ENCODE data around the gene ATXN7L2.

ATXN7L2 gene

DNA sequence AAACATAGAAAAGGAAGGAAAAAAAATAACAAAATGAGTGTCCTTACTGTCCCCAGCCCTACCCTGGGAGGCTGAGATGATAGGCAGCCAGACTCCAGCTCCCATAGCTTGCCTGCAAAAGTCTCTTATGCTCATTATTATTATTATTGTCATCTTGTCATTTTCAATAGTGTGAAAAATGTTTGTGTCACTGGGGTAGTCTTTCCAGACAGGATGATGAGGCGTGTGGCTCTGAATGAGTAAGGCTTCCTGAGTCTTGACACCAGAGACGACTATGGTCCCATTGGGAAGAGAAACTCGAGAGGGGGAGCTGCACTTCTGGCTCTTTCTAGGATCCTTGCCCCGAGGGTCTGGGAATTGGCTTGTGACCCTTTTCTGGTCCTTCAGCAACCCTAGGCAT lies 9.1 kb downstream of the ATXN7L2 start:
- H3K4ac ChIP-seq (ENCODE audit: low read depth, low read length), result no peak overlapping the region
- H2BK5ac ChIP-seq (ENCODE audit: low read depth, low read length, poor library complexity), result no peak overlapping the region
- no peak overlapping the region for H3K9ac ChIP-seq (ENCODE audit: low read length)
- no peak overlapping the region for H3K14ac ChIP-seq (ENCODE audit: low read length)
- H3K9me3 ChIP-seq (ENCODE audit: insufficient read depth, low read depth, low read length), result no peaks in the 10 kb centered on the region
- H4K12ac ChIP-seq (ENCODE audit: low read depth, low read length), result no peak overlapping the region
- no peak overlapping the region for H2AFZ ChIP-seq (ENCODE audit: insufficient read depth, low read length, poor library complexity)
- no peak overlapping the region for H3K27ac ChIP-seq (ENCODE audit: low read depth, low read length)
- H3K36me3 ChIP-seq (ENCODE audit: control insufficient read depth in 1 of 2, insufficient read depth in 2 of 2, low read length in 2 of 2), result peaks cover 29 to 32% of the 10 kb centered on the region in 2 experiments
- H3K23ac ChIP-seq (ENCODE audit: low read length), result no peak overlapping the region
- H2BK120ac ChIP-seq (ENCODE audit: insufficient read depth, low read length, poor library complexity), result no peak overlapping the region
- no peak overlapping the region for H3K18ac ChIP-seq (ENCODE audit: low read length)
- no peak overlapping the region for H4K91ac ChIP-seq (ENCODE audit: low read depth, low read length)
- H3K27me3 ChIP-seq (ENCODE audit: insufficient read depth, low read length), result no peaks in the 10 kb centered on the region
- peaks cover 3% of the 10 kb centered on the region for H3K79me1 ChIP-seq (ENCODE audit: low read length)
- peaks cover 0 to 3% of the 10 kb centered on the region in 2 experiments for H3K4me1 ChIP-seq (ENCODE audit: control insufficient read depth in 1 of 2, insufficient read depth in 2 of 2, low read length in 2 of 2)
- no peak overlapping the region for H3K4me3 ChIP-seq (ENCODE audit: low read depth, low read length)
- no peak overlapping the region for H3K4me2 ChIP-seq (ENCODE audit: low read length)
- no peak overlapping the region for H2BK12ac ChIP-seq (ENCODE audit: low read length)
- no CpG with 5 or more reads among the region's 4 CpGs for WGBS (ENCODE audit: extremely low coverage, insufficient coverage, insufficient read length)
- DNase-seq, result no peak
- H2AK5ac ChIP-seq (ENCODE audit: low read length), result no peak overlapping the region
- no peak overlapping the region for H4K8ac ChIP-seq (ENCODE audit: low read depth, low read length)
- peaks cover 4% of the 10 kb centered on the region for H3K79me2 ChIP-seq (ENCODE audit: control insufficient read depth, insufficient read depth, low read length, poor library complexity)

DNA sequence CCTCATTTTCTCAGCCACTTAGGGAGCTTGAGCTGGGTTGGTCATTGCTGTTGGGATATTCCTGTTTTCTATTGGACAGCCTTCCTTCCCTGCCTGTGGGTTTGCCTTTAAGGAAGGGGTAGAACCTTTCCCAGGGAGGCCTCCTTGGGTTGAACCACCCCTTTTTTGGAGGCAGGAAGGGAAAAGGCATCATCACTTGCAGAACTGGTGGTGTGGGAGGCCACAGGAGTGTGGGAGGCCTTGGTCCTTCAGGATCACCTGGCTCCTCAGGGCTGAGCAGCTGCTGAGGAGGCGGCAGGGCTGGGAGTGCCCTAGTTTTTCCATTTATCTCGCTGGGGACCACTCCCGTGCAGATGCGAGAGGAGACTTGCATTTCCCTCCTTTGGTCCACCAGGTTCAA lies 9.5 kb downstream of the ATXN7L2 start:
- H3K4me3 ChIP-seq (ENCODE audit: low read depth, low read length), result no peak overlapping the region
- no peak overlapping the region for H4K91ac ChIP-seq (ENCODE audit: low read depth, low read length)
- peaks cover 29 to 31% of the 10 kb centered on the region in 2 experiments for H3K36me3 ChIP-seq (ENCODE audit: control insufficient read depth in 1 of 2, insufficient read depth in 2 of 2, low read length in 2 of 2)
- DNase-seq, result no peak
- H3K4me2 ChIP-seq (ENCODE audit: low read length), result no peak overlapping the region
- H2BK12ac ChIP-seq (ENCODE audit: low read length), result no peak overlapping the region
- H3K27ac ChIP-seq (ENCODE audit: low read depth, low read length), result no peak overlapping the region
- no peaks in the 10 kb centered on the region for H3K27me3 ChIP-seq (ENCODE audit: insufficient read depth, low read length)
- H3K23ac ChIP-seq (ENCODE audit: low read length), result no peak overlapping the region
- no CpG with 5 or more reads among the region's 4 CpGs for WGBS (ENCODE audit: extremely low coverage, insufficient coverage, insufficient read length)
- peaks cover 4% of the 10 kb centered on the region for H3K79me2 ChIP-seq (ENCODE audit: control insufficient read depth, insufficient read depth, low read length, poor library complexity)
- peaks cover 0 to 3% of the 10 kb centered on the region in 2 experiments for H3K4me1 ChIP-seq (ENCODE audit: control insufficient read depth in 1 of 2, insufficient read depth in 2 of 2, low read length in 2 of 2)
- H2BK5ac ChIP-seq (ENCODE audit: low read depth, low read length, poor library complexity), result no peak overlapping the region
- H3K9me3 ChIP-seq (ENCODE audit: insufficient read depth, low read depth, low read length), result no peaks in the 10 kb centered on the region
- H3K9ac ChIP-seq (ENCODE audit: low read length), result no peak overlapping the region
- H2AK5ac ChIP-seq (ENCODE audit: low read length), result peak overlapping the region; percentile 44
- no peak overlapping the region for H3K4ac ChIP-seq (ENCODE audit: low read depth, low read length)
- H3K18ac ChIP-seq (ENCODE audit: low read length), result no peak overlapping the region
- H2AFZ ChIP-seq (ENCODE audit: insufficient read depth, low read length, poor library complexity), result peak overlapping the region; percentile 26
- peaks cover 3% of the 10 kb centered on the region for H3K79me1 ChIP-seq (ENCODE audit: low read length)
- peak overlapping the region; percentile 74 for H4K8ac ChIP-seq (ENCODE audit: low read depth, low read length)
- no peak overlapping the region for H3K14ac ChIP-seq (ENCODE audit: low read length)
- H2BK120ac ChIP-seq (ENCODE audit: insufficient read depth, low read length, poor library complexity), result no peak overlapping the region
- H4K12ac ChIP-seq (ENCODE audit: low read depth, low read length), result peak overlapping the region; percentile 35

DNA sequence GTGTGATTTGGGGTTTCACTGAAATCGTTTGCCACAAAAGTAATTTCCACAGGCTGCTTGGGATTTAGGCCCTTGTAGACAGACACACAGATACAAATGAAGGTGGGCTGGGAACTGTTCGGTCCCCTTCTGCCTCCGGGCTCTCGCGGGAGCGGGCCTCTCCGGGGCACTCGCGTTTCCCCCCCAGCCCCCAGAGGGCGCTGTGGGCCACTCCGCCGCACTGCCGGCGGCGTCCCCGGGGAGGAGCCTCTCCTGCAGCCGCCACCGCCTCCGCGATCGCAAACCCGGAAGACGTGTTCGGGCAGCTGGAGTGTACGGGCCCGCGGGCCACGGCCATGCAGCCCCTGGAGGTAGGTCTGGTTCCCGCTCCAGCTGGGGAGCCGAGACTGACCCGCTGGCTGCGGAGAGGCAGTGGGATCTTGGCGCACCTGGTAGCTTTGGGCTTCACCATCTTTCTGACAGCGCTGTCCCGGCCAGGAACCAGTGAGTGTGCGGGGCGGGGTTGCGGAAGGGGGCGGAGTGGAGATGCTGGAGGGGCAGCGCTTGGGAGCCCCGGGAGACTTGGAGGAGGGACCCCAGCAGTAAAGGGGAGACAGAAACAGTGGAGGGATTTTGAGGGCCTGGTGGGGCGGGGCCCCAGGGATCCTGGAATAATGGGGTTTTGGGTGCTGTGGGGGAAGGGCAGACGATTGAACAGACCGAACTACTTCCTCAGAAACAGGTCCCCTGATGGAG lies 10.3 kb downstream of the ATXN7L2 start, which contains the start of gene CYB561D1:
Gene CYB561D1 (plus strand): TSS at position 290 of the 735 bp plus-strand sequence. CDS start 46 bp downstream, at position 336.
- Histone ChIP-seq H3K4ac (ENCODE audit: low read depth, low read length) (peak within 1 kb of the TSS; percentile 64), H3K9ac (ENCODE audit: low read length) (peak within 1 kb of the TSS; percentile 89), H3K4me3 (ENCODE audit: low read depth, low read length) (peak within 1 kb of the TSS; percentile 99)

GRCh38 chr1:109495738-109496137 lies 12.0 kb downstream of the ATXN7L2 start:
- H3K79me2 ChIP-seq (ENCODE audit: control insufficient read depth, insufficient read depth, low read length, poor library complexity), result peaks cover 4% of the 10 kb centered on the region
- H3K9ac ChIP-seq (ENCODE audit: low read length), result no peak overlapping the region
- peaks cover 10 to 14% of the 10 kb centered on the region in 2 experiments for H3K4me1 ChIP-seq (ENCODE audit: control insufficient read depth in 1 of 2, insufficient read depth in 2 of 2, low read length in 2 of 2)
- H3K23ac ChIP-seq (ENCODE audit: low read length), result no peak overlapping the region
- no peak overlapping the region for H3K4me2 ChIP-seq (ENCODE audit: low read length)
- H3K18ac ChIP-seq (ENCODE audit: low read length), result no peak overlapping the region
- H3K14ac ChIP-seq (ENCODE audit: low read length), result no peak overlapping the region
- H3K4ac ChIP-seq (ENCODE audit: low read depth, low read length), result no peak overlapping the region
- H3K9me3 ChIP-seq (ENCODE audit: insufficient read depth, low read depth, low read length), result no peaks in the 10 kb centered on the region
- H4K8ac ChIP-seq (ENCODE audit: low read depth, low read length), result no peak overlapping the region
- DNase-seq, result no peak
- no peak overlapping the region for H4K12ac ChIP-seq (ENCODE audit: low read depth, low read length)
- peaks cover 13 to 23% of the 10 kb centered on the region in 2 experiments for H3K36me3 ChIP-seq (ENCODE audit: control insufficient read depth in 1 of 2, insufficient read depth in 2 of 2, low read length in 2 of 2)
- no peak overlapping the region for H2BK120ac ChIP-seq (ENCODE audit: insufficient read depth, low read length, poor library complexity)
- H2AFZ ChIP-seq (ENCODE audit: insufficient read depth, low read length, poor library complexity), result no peak overlapping the region
- no peak overlapping the region for H2AK5ac ChIP-seq (ENCODE audit: low read length)
- H3K4me3 ChIP-seq (ENCODE audit: low read depth, low read length), result peak overlapping the region; percentile 1
- H4K91ac ChIP-seq (ENCODE audit: low read depth, low read length), result no peak overlapping the region
- H3K27me3 ChIP-seq (ENCODE audit: insufficient read depth, low read length), result no peaks in the 10 kb centered on the region
- no peak overlapping the region for H3K27ac ChIP-seq (ENCODE audit: low read depth, low read length)
- H3K79me1 ChIP-seq (ENCODE audit: low read length), result peaks cover 5% of the 10 kb centered on the region
- no CpG with 5 or more reads among the region's 7 CpGs for WGBS (ENCODE audit: extremely low coverage, insufficient coverage, insufficient read length)
- H2BK5ac ChIP-seq (ENCODE audit: low read depth, low read length, poor library complexity), result no peak overlapping the region
- H2BK12ac ChIP-seq (ENCODE audit: low read length), result no peak overlapping the region

More for the DNA sequence above, 10.3 kb downstream of the ATXN7L2 start, which contains the start of gene CYB561D1:
- H3K27ac ChIP-seq (ENCODE audit: low read depth, low read length), result peak within 1 kb of the TSS; percentile 84
- peak within 1 kb of the TSS; percentile 83 for H3K4me2 ChIP-seq (ENCODE audit: low read length)
- no peak within 1 kb of the TSS for H3K23ac ChIP-seq (ENCODE audit: low read length)
- H3K14ac ChIP-seq (ENCODE audit: low read length), result peak within 1 kb of the TSS; percentile 95
- H3K79me1 ChIP-seq (ENCODE audit: low read length), result peaks cover 3% of the 10 kb centered on the region
- no CpG with 5 or more reads among the region's 44 CpGs for WGBS (ENCODE audit: extremely low coverage, insufficient coverage, insufficient read length)
- peak within 1 kb of the TSS; percentile 68 for H2BK120ac ChIP-seq (ENCODE audit: insufficient read depth, low read length, poor library complexity)
- peaks cover under 1 to 3% of the 10 kb centered on the region in 2 experiments for H3K4me1 ChIP-seq (ENCODE audit: control insufficient read depth in 1 of 2, insufficient read depth in 2 of 2, low read length in 2 of 2)
- H2AFZ ChIP-seq (ENCODE audit: insufficient read depth, low read length, poor library complexity), result peak within 1 kb of the TSS; percentile 80
- DNase-seq, result peak; percentile 92 to 96
- no peak within 1 kb of the TSS for H2BK12ac ChIP-seq (ENCODE audit: low read length)
- H2BK5ac ChIP-seq (ENCODE audit: low read depth, low read length, poor library complexity), result peak within 1 kb of the TSS; percentile 87
- peak within 1 kb of the TSS; percentile 96 for H3K18ac ChIP-seq (ENCODE audit: low read length)
- peak within 1 kb of the TSS; percentile 90 for H4K12ac ChIP-seq (ENCODE audit: low read depth, low read length)
- H4K8ac ChIP-seq (ENCODE audit: low read depth, low read length), result peak within 1 kb of the TSS; percentile 97
- peaks cover 21 to 28% of the 10 kb centered on the region in 2 experiments for H3K36me3 ChIP-seq (ENCODE audit: control insufficient read depth in 1 of 2, insufficient read depth in 2 of 2, low read length in 2 of 2)
- H3K9me3 ChIP-seq (ENCODE audit: insufficient read depth, low read depth, low read length), result no peaks in the 10 kb centered on the region
- peaks cover 4% of the 10 kb centered on the region for H3K79me2 ChIP-seq (ENCODE audit: control insufficient read depth, insufficient read depth, low read length, poor library complexity)
- peak within 1 kb of the TSS; percentile 93 for H4K91ac ChIP-seq (ENCODE audit: low read depth, low read length)
- H3K27me3 ChIP-seq (ENCODE audit: insufficient read depth, low read length), result no peaks in the 10 kb centered on the region
- H2AK5ac ChIP-seq (ENCODE audit: low read length), result peak within 1 kb of the TSS; percentile 44
